Activated B cell treated with CpG ODN at 0.5 μM for 24 hours (primary cell): Measurements from ENCODE around the gene HSP90AB1. TPM values are rescaled to one million over a fixed set of nuclear protein-coding genes. Genes with fewer than 3 reads are reported as not detected.
A peak's percentile ranks its signal among the peaks of the same experiment; 100 is the strongest.

Experiments
- ATAC-seq: fragments of 200-7000 bp; cut with Tn5 transposase; one replicate; pipeline ENCODE4 v1.10.0; 2021; ENCODE audit warnings: low read depth, mild to moderate bottlenecking, moderate library complexity
- CTCF ChIA-PET: fragments of 350-600 bp; sonication (Branson Sonifier 250); formaldehyde crosslinking; loops from one replicate; lab custom pipeline; 2021; ENCODE audit warnings: antibody characterized with exemption; lab: Charles Lee
- POLR2A ChIA-PET: fragments of 350-600 bp; sonication (Branson Sonifier 250); formaldehyde crosslinking; loops from one replicate; lab custom pipeline; 2021; ENCODE audit warnings: antibody characterized with exemption; lab: Charles Lee
- DNase-seq: peaks from one replicate; pipeline ENCODE4 v3.0.0; 2022
- H3K27ac Mint-ChIP-seq: one replicate; pipeline ENCODE4 v1.8.0; 2020; ENCODE audit warnings: mixed read lengths
- H3K27me3 Mint-ChIP-seq: one replicate; pipeline ENCODE4 v1.8.0; 2021; ENCODE audit warnings: mixed read lengths
- H3K36me3 Mint-ChIP-seq: one replicate; pipeline ENCODE4 v1.8.0; 2021; ENCODE audit warnings: low read depth, mixed read lengths
- H3K4me1 Mint-ChIP-seq: one replicate; pipeline ENCODE4 v1.8.0; 2021; ENCODE audit warnings: mixed read lengths
- H3K4me3 Mint-ChIP-seq: one replicate; pipeline ENCODE4 v1.8.0; 2020; ENCODE audit warnings: mild to moderate bottlenecking, mixed read lengths
- H3K9me3 Mint-ChIP-seq: one replicate; pipeline ENCODE4 v1.8.0; 2020; ENCODE audit warnings: mixed read lengths
- CTCF ChIP-seq: fragments of 200-600 bp; IDR thresholded peaks from one replicate; pipeline ENCODE4 v1.8.0; 2022; ENCODE audit warnings: antibody characterized with exemption, mild to moderate bottlenecking
- intact Hi-C: fragments of 100-400 bp; cut with micrococcal nuclease; formaldehyde crosslinking; loops from one replicate; pipeline ENCODE4 v1.15.1; 2024
- total RNA-seq: library from RNA; stranded (reverse); gene quantifications from 2 replicates; pipeline ENCODE4 v1.2.3, GENCODE V29; 2022

The HSP90AB1 gene
- total RNA-seq, 1 donor from 2014 or later: 1,222 TPM

- H3K27me3 Mint-ChIP-seq: no peaks in the 10 kb centered on the region
- TF ChIP-seq CTCF: no peak
- H3K36me3 Mint-ChIP-seq: peaks cover 2% of the 10 kb centered on the region
- intact Hi-C loops: no loop called here
- no peak for DNase-seq
- H3K4me1 Mint-ChIP-seq: peaks cover 17% of the 10 kb centered on the region
- no peak for ATAC-seq
- H3K4me3 Mint-ChIP-seq: no peak overlapping the region
- H3K27ac Mint-ChIP-seq: no peak overlapping the region
- H3K9me3 Mint-ChIP-seq: no peaks in the 10 kb centered on the region
- ChIA-PET POLR2A (interaction anchor here (1.8 to 3.1 kb wide), 2 partner anchors 11 to 12 kb away, joined by 14 to 43 read pairs; partner anchors contain the start of genes HSP90AB1 and SLC29A1), CTCF (interaction anchor here (1.3 to 5.1 kb wide), 6 partner anchors 10 to 63 kb away, joined by 4 to 31 read pairs (median 4); partner anchors contain the start of genes HSP90AB1 and SLC35B2)
Observed at GRCh38 chr6:44235891-44236516, 10.9 kb upstream of the HSP90AB1 start.

GRCh38 chr6:44237021-44237812, 9.7 kb upstream of the HSP90AB1 start:
- H3K27ac Mint-ChIP-seq: peak overlapping the region; percentile 90
- intact Hi-C loops: loop anchor here (1.0 kb wide), 1 partner anchor 9 kb away; no protein-coding TSS in a partner anchor
- H3K4me1 Mint-ChIP-seq: peaks cover 17% of the 10 kb centered on the region
- ATAC-seq (peak; percentile 81), DNase-seq (no peak)
- H3K9me3 Mint-ChIP-seq: no peaks in the 10 kb centered on the region
- CTCF ChIA-PET: interaction anchor here (0.6 to 5.1 kb wide), 13 partner anchors 9 to 147 kb away, joined by 3 to 31 read pairs (median 4); partner anchors contain the start of genes HSP90AB1, SLC29A1 and SLC35B2
- peaks cover 2% of the 10 kb centered on the region for H3K36me3 Mint-ChIP-seq
- H3K27me3 Mint-ChIP-seq: no peaks in the 10 kb centered on the region
- H3K4me3 Mint-ChIP-seq: peak overlapping the region; percentile 95
- POLR2A ChIA-PET: interaction anchor here (0.6 to 3.1 kb wide), 11 partner anchors 8 to 141 kb away, joined by 3 to 43 read pairs (median 5); partner anchors contain the start of genes HSP90AB1, MRPL14, SLC29A1 and SLC35B2
- TF ChIP-seq CTCF: no peak

GRCh38 chr6:44237813-44238433, 9.0 kb upstream of the HSP90AB1 start:
- peak overlapping the region; percentile 90 for H3K27ac Mint-ChIP-seq
- H3K36me3 Mint-ChIP-seq: peaks cover 2% of the 10 kb centered on the region
- peak; percentile 84 for TF ChIP-seq CTCF
- peaks cover 17% of the 10 kb centered on the region for H3K4me1 Mint-ChIP-seq
- ATAC-seq (peak; percentile 91), DNase-seq (peak; percentile 87)
- no peaks in the 10 kb centered on the region for H3K9me3 Mint-ChIP-seq
- H3K27me3 Mint-ChIP-seq: no peaks in the 10 kb centered on the region
- ChIA-PET CTCF (interaction anchor here (0.6 to 5.1 kb wide), 13 partner anchors 8 to 147 kb away, joined by 3 to 31 read pairs (median 4); partner anchors contain the start of genes HSP90AB1, SLC29A1 and SLC35B2), POLR2A (interaction anchor here (0.6 to 3.1 kb wide), 11 partner anchors 8 to 141 kb away, joined by 3 to 43 read pairs (median 5); partner anchors contain the start of genes HSP90AB1, MRPL14, SLC29A1 and SLC35B2)
- intact Hi-C loops: loop anchor here (1.0 kb wide), 4 partner anchors 8 to 142 kb away; partner anchors contain the start of gene SLC29A1
- peak overlapping the region; percentile 95 for H3K4me3 Mint-ChIP-seq

- CTCF ChIA-PET: interaction anchor here (1.8 to 5.1 kb wide), 2 partner anchors 15 to 66 kb away, joined by 15 to 30 read pairs; partner anchors contain the start of gene SLC29A1
- Mint-ChIP-seq H3K36me3 (no peaks in the 10 kb centered on the region), H3K4me3 (peak overlapping the region; percentile 95), H3K9me3 (no peaks in the 10 kb centered on the region), H3K27ac (peak overlapping the region; percentile 52), H3K27me3 (no peaks in the 10 kb centered on the region), H3K4me1 (peaks cover 17% of the 10 kb centered on the region)
- POLR2A ChIA-PET: interaction anchor here (1.1 to 3.1 kb wide), 3 partner anchors 8 to 64 kb away, joined by 5 to 43 read pairs (median 11); partner anchors contain the start of genes HSP90AB1 and SLC35B2
- ATAC-seq: no peak
- TF ChIP-seq CTCF: no peak
- intact Hi-C loops: loop anchor here (1.0 kb wide), 3 partner anchors 16 to 143 kb away; partner anchors contain the start of gene SLC29A1
- DNase-seq: no peak
Observed at GRCh38 chr6:44238687-44239350, 8.1 kb upstream of the HSP90AB1 start.
